ENCODE measurements around the gene TADA2A. TPM values are rescaled to one million over a fixed set of nuclear protein-coding genes. Genes with fewer than 3 reads are reported as not detected.
A peak's percentile ranks its signal among the peaks of the same experiment; 100 is the strongest.

TADA2A gene
- total and polyA plus RNA-seq, 2 experiments from 2014 or later, result 8.4 to 18.3 TPM

DNA sequence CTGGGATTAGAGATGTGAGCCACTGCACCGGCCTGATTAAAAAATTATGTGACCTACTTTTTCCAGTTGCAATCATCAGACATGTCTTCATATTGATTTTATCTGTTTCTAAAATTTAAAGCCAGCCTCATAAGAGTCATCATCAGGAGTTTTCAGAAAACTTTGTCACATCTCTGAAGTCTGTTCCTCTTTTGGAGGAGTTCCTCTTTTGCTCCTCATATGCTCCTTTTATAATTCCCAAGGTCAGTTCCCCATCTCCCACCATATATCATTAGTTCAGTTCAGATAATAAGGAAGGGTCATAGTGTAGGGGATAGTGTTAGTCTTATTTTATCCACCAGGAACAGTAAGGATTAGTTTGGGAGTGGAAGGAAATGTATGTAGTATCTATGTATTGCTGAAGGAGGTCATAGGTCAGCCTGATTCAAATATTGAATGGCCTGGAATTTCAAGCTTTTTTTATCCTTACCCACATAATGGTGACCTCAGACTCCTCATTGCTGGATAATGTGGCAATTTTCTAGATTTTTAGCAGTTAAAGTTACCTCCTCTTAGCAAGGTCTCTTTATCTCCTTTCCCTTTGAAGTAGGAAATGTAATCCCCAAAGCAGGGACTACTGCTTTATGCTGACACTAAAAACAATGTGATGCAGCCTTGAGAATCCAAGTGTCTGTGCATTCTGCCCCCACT is 69.2 kb downstream of the TADA2A start:
- Histone ChIP-seq H3K9me3 (ENCODE audit: low read depth) (no peaks in the 10 kb centered on the region), H3K79me2 (no peaks in the 10 kb centered on the region), H3K9me2 (replicated peaks; ENCODE audit: insufficient read depth) (no peaks in the 10 kb centered on the region), H4K20me1 (ENCODE audit: insufficient read depth, poor library complexity, severe bottlenecking) (no peaks in the 10 kb centered on the region), H3K36me3 (replicated peaks; ENCODE audit: insufficient read depth, low read depth) (no peaks in the 10 kb centered on the region), H3K27ac (peak overlapping the region; percentile 66), H2AFZ (no peak overlapping the region), H3K4me1 (ENCODE audit: insufficient read depth) (no peaks in the 10 kb centered on the region), H3K4me3 (no peak overlapping the region), H3K4me2 (no peak overlapping the region), H3K27me3 (no peaks in the 10 kb centered on the region)
- 100% methylated on average over 1 of the region's 1 CpG for WGBS (ENCODE audit: low lambda C conversion rate, missing lambda C conversion rate)
- no peak for DNase-seq (ENCODE audit: low spot score)
- TF ChIP-seq EZH2 (IDR thresholded peaks at IDR 0.05; ENCODE audit: borderline replicate concordance) (no peak), CTCF (IDR thresholded peaks at IDR 0.05; ENCODE audit: poor library complexity) (no peak), EZH2phosphoT487 (IDR thresholded peaks at IDR 0.05; ENCODE audit: low read depth, severe bottlenecking, unreplicated experiment) (no peak)

GRCh38 chr17:37476431-37477120 is 69.9 kb downstream of the TADA2A start:
- Histone ChIP-seq H3K9me3 (ENCODE audit: low read depth) (no peaks in the 10 kb centered on the region), H3K27me3 (no peaks in the 10 kb centered on the region), H3K36me3 (replicated peaks; ENCODE audit: insufficient read depth, low read depth) (no peaks in the 10 kb centered on the region), H2AFZ (no peak overlapping the region), H3K4me1 (ENCODE audit: insufficient read depth) (no peaks in the 10 kb centered on the region), H3K4me2 (no peak overlapping the region), H3K27ac (peak overlapping the region; percentile 66), H4K20me1 (ENCODE audit: insufficient read depth, poor library complexity, severe bottlenecking) (no peaks in the 10 kb centered on the region), H3K79me2 (no peaks in the 10 kb centered on the region), H3K9me2 (replicated peaks; ENCODE audit: insufficient read depth) (no peaks in the 10 kb centered on the region), H3K4me3 (no peak overlapping the region)
- no peak for TF ChIP-seq EZH2 (IDR thresholded peaks at IDR 0.05; ENCODE audit: borderline replicate concordance)
- no peak for TF ChIP-seq EZH2phosphoT487 (IDR thresholded peaks at IDR 0.05; ENCODE audit: low read depth, severe bottlenecking, unreplicated experiment)
- TF ChIP-seq CTCF (IDR thresholded peaks at IDR 0.05; ENCODE audit: poor library complexity), result no peak
- peak; percentile 15 for DNase-seq (ENCODE audit: low spot score)
- WGBS (ENCODE audit: low lambda C conversion rate, missing lambda C conversion rate), result 87% methylated on average over 4 of the region's 4 CpGs

DNA sequence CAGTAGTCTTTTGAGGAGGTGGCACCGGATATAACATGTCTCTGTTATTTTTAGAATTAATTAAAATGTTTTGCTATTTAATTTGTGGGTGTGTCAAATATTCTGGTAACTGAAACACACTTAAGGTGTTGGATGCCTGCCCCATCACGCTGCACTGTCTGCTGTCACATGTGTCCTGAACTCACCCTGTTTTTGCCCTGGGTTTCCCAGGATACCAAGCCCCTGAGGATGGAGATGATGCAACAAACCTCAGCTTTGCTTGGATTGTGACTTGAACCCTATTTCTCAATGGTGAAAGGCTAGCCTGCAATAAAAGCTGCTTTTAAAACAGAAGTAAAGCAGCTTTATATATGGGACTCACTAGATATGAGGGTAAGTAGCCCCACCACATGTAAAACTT is 71.5 kb downstream of the TADA2A start:
- DNase-seq (ENCODE audit: low spot score), result no peak
- Histone ChIP-seq H3K36me3 (replicated peaks; ENCODE audit: insufficient read depth, low read depth) (no peaks in the 10 kb centered on the region), H3K27me3 (no peaks in the 10 kb centered on the region), H3K4me1 (ENCODE audit: insufficient read depth) (peaks cover 8% of the 10 kb centered on the region), H3K9me2 (replicated peaks; ENCODE audit: insufficient read depth) (no peaks in the 10 kb centered on the region), H3K9me3 (ENCODE audit: low read depth) (no peaks in the 10 kb centered on the region), H2AFZ (no peak overlapping the region), H3K27ac (no peak overlapping the region), H3K4me2 (no peak overlapping the region), H3K4me3 (no peak overlapping the region), H3K79me2 (no peaks in the 10 kb centered on the region), H4K20me1 (ENCODE audit: insufficient read depth, poor library complexity, severe bottlenecking) (no peaks in the 10 kb centered on the region)
- WGBS (ENCODE audit: low lambda C conversion rate, missing lambda C conversion rate), result 91% methylated on average over 2 of the region's 2 CpGs
- TF ChIP-seq CTCF (IDR thresholded peaks at IDR 0.05; ENCODE audit: poor library complexity) (no peak), EZH2phosphoT487 (IDR thresholded peaks at IDR 0.05; ENCODE audit: low read depth, severe bottlenecking, unreplicated experiment) (no peak), EZH2 (IDR thresholded peaks at IDR 0.05; ENCODE audit: borderline replicate concordance) (no peak)
